ENCODE data around the gene TMEM107.

The TMEM107 gene

GRCh38 chr17:8153031-8153451 is 23.1 kb downstream of the TMEM107 start:
- H3K4me3 ChIP-seq (ENCODE audit: low read depth, low read length) = peak overlapping the region; percentile 87

DNA sequence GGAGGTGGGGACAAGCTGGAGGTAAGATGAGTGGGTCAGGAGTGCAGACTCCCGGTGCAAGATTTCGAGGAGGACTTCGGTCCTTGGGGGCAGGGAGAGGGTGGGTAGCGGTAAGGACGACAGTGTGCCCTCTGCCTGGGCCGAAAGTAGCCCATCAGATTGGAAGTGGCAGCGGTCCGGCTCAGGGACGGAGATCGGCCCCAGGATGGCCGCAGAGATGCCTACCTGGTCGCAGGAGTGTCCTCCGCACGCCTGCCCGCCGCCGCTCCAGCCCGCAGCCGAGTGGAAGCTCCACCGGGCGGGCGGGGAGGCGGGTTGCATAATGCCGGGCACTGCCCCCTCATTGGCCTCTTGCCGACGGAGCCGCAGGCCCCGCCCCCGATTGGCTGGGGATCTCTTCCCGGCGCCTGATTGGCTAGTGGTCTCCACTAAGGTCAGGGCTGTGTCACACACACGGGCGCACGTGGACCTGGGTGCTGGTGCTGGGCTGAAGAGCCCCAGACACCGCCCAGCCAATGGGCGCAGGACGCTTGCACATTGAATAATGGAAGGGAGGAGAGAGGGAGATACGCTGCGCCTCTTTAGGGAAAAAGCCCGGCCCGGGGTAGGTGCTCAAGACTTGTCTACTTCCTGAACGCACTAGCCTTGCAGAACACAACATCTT is 23.9 kb downstream of the TMEM107 start, which contains the start of gene PER1:
Gene PER1, minus strand, starts transcription at position 293 of the 664 bp plus-strand sequence. CDS start 1,698 bp downstream, outside the sequence.
- H3K4me3 ChIP-seq (ENCODE audit: low read depth, low read length) = peak within 1 kb of the TSS; percentile 87
- DNase-seq (ENCODE audit: low read depth) = peak; percentile 94

More at GRCh38 chr17:8153031-8153451, 23.1 kb downstream of the TMEM107 start:
- DNase-seq (ENCODE audit: low read depth) = no peak

DNA sequence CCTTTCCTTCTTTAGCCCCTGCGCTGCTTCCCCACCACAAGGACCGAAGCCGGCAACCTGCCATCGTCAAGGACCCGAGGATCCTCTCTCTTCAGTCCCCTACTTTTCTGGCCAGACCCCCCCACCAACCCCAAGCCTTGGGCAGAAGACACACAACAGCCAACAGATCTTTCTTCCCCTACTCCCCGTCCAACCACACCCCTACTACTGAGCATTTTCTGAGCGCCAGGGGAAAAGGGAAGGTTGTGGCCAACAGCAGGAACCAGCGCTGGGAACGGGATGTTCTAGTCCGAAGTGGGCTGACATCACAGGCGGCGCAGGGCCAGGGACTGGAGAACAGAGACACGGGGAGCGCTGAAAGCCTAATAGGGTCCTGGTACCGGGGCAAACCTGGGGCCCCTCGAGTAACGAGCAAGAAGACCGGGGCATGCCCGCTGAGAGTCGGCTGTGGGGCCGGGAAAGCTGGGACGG is 24.5 kb downstream of the TMEM107 start:
- peak; percentile 64 for DNase-seq (ENCODE audit: low read depth)
- H3K4me3 ChIP-seq (ENCODE audit: low read depth, low read length) = peak overlapping the region; percentile 87

DNA sequence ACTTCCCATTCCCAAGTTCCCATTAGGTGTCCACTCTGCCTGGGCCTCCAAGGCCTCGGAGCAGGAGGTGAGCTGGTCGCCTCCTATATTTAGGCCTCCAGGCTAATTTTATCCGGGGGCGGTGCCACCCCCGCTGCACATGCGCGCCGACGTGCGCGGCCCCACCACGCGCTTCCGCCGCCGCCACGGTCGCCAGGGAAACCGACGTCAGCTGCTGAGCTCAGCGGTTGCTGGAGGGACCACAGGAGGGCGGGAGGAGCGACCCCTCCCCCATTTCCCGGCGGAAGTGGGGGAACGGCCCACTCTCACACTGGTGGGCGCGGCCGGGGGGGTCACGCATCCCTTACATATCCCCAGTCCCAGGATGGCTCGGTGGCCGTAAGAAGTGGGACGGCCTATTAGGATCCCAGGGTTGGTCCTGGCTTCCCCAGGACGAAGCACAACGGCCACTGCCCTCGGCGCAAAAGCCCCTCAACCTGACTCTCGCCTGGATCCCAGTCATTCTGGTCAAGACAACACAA is 25.0 kb downstream of the TMEM107 start:
- H3K4me3 ChIP-seq (ENCODE audit: low read depth, low read length) = peak overlapping the region; percentile 87
- peak; percentile 85 for DNase-seq (ENCODE audit: low read depth)

DNA sequence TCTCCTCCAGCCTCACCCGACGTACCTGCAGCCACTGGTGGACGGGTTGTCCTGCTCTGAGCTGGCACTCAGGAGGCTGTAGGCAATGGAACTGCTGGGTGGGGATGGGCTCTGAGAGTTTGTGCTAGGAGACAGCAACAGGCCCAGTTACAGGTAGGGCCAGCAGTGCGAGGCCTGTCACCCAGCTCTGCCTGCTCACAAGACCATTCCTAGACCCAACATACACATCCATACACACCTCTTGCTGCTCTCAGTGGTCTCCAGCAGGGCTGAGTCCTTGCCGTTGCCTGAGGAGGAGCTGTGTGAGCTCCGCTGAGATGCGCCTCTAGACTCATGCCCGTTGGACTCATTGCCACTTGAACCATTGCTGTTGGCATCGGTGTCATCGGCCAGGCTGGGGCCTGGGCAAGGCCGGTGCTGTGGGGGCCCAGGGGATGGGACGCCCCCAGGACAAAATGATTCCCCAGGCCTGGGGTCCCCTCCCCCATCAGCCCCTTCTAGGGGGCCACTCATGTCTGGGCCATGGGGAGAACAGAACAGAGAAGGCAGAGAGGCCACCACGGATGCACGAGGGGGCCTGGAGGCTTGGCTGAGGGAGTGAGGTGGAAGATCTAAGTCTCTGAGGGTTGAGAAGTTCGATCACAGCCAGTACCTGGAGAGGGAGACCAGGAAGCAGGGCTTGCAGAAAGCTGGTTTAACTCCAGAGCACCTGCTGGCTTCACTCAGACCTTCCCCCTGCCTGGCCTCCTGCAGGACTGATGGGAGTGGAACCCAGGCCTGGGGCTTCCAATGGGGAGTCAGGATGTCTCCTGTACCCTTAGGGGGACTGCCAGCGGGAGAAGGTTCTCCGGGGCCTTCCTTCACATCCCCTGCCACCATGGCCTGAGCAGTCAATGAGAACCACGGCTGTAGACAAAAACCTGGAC is 25.7 kb downstream of the TMEM107 start:
- DNase-seq (ENCODE audit: low read depth) = no peak
- peak overlapping the region; percentile 87 for H3K4me3 ChIP-seq (ENCODE audit: low read depth, low read length)

- DNase-seq (ENCODE audit: low read depth) = no peak
Observed at GRCh38 chr17:8149419-8150193, 26.6 kb downstream of the TMEM107 start.

DNA sequence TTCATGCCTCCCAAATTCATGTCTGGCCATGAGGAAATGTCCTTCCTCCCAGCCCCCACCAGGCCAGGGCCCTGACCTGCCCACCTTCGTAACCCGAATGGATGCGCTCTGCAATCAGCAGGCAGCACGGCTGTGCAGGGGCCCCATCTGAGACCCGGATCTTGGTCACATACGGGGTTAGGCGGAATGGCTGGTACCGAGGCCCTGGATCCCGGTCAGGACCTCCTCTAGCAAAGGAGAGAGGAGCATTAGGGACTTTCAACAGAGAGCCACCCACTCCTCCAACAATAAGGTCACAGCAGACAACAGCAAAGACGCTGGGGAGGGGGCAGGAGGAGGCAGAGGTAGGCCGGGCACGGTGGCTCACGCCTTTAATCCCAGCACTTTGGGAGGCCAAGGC is 27.6 kb downstream of the TMEM107 start:
- DNase-seq (ENCODE audit: low read depth) = no peak
- no peak overlapping the region for H3K4me3 ChIP-seq (ENCODE audit: low read depth, low read length)

More at GRCh38 chr17:8149419-8150193, 26.6 kb downstream of the TMEM107 start:
- H3K4me3 ChIP-seq (ENCODE audit: low read depth, low read length) = no peak overlapping the region

DNA sequence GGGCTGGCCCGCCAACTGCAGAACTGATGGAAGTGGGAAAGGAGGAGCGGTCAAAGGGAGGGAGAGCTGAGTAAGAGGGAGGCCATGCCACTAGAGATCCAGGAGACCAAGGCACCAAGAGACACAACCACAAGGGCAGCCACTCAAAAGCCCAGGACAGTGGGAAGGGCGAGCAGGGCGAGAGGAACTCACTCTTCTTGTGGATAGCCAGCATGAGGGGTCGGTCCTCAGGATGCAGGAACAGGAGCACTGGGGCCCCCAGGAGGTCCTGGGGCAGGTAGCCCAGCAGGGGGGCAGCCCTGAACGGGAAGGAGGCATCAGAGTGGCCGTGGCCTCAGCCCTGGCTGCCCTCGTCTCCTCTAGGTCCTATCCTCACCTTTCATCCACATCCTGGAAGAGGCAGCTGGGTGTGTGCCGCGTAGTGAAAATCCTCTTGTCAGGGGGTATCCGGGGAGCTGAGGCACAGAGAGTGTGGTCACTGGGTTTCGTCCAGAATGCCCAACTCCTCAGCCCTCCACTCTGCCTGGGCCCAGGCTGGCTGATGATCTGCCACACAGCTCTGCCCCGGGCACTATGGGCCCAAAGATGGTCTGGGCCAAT is 28.3 kb downstream of the TMEM107 start:
- DNase-seq (ENCODE audit: low read depth) = no peak
- H3K4me3 ChIP-seq (ENCODE audit: low read depth, low read length) = no peak overlapping the region

DNA sequence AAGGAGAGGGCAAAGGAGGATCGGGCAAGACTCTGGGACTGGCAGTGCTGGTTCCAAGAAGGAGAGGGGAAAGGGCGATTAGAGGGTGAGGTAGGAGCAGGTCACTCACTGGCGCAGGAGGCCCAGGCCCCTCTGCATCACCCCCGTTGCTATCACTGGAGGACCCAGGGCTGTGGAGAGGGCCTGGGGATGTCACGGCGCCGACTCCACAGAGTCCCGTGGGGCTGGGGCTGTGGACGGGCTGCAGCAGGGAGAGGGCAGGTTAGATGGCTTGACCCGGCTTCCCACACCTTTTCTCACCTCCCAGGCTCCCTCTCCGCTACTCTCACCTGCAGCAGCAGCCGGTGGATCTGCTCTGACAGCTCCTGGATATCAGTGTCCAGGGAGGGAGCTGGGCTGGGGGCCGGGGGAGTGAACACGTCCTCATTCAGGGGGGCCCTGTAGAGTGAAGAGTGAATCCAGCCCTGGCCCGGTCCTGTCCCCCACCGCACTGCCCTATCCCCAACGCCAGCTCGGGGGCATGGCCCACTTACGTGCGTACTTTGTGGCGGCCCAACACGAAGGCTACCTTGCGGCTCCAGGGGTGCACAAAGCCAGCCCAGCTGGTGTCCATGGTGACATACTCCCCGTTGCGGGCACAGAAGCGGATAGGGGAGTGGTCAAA is 28.9 kb downstream of the TMEM107 start:
- no peak overlapping the region for H3K4me3 ChIP-seq (ENCODE audit: low read depth, low read length)
- DNase-seq (ENCODE audit: low read depth) = no peak

- no peak for DNase-seq (ENCODE audit: low read depth)
- H3K4me3 ChIP-seq (ENCODE audit: low read depth, low read length) = no peak overlapping the region
Observed at GRCh38 chr17:8146381-8147140, 29.6 kb downstream of the TMEM107 start.

DNA sequence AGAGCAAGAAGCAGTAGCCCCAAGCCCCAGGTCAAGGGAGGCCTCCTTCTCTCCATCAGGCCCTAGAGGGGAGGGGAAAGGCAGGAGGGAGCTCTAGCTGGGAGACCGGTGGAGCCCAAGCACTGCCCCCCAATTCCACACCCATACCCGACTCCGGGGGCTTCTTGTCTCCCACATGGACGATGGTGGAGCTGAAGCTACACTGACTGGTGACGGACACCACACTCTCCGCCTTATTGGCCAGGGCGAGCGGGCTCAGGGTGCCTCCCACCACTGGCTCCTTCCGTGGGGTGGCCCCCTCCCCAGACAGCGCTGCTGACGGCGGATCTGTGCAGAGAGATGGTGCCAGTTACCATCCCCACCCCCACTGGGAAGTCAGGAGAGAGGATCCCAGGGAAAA is 30.4 kb downstream of the TMEM107 start:
- no peak for DNase-seq (ENCODE audit: low read depth)

DNA sequence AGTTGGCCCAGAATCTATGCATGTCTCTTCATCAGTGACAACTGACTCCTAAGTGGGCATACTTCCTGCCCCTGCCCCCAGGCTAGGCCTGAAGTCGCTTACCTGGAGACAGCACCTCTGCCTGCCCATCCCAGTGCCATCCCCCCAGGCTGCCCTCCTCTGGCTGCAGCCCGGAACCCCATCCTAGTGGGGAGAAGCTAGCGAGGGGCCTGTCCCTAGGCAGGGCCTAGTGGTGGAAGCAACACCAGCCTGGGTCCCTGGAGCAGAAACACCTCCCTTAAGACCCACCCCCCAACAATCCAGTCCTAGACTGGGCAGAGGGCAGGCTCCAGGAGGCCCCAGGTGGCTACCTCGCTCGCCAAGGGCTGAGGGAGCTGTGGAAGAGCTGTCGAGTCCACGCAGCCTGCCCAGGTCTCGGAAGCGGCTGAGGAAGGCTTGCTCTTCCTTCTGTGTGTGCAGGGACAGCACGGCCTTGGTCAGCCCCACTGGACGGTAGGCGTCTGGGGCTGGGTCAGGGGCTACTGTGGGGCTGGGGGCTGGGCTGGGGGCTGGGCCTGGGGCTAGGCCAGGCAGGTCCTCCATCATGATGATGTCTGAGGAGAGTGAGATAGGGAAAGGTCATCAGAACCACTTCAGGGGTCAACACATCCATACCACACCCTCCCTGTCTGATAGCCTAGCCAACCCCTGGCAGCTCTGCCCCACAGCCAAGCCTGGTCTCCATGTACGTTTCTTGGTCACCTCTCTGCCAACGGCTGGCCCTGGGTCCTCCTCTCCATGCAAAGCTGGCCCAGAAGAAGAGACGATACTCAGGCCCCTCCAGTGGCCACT is 31.6 kb downstream of the TMEM107 start:
- H3K4me3 ChIP-seq (ENCODE audit: low read depth, low read length) = no peak overlapping the region
- DNase-seq (ENCODE audit: low read depth) = no peak

More for the DNA sequence above, 30.4 kb downstream of the TMEM107 start:
- H3K4me3 ChIP-seq (ENCODE audit: low read depth, low read length) = no peak overlapping the region

DNA sequence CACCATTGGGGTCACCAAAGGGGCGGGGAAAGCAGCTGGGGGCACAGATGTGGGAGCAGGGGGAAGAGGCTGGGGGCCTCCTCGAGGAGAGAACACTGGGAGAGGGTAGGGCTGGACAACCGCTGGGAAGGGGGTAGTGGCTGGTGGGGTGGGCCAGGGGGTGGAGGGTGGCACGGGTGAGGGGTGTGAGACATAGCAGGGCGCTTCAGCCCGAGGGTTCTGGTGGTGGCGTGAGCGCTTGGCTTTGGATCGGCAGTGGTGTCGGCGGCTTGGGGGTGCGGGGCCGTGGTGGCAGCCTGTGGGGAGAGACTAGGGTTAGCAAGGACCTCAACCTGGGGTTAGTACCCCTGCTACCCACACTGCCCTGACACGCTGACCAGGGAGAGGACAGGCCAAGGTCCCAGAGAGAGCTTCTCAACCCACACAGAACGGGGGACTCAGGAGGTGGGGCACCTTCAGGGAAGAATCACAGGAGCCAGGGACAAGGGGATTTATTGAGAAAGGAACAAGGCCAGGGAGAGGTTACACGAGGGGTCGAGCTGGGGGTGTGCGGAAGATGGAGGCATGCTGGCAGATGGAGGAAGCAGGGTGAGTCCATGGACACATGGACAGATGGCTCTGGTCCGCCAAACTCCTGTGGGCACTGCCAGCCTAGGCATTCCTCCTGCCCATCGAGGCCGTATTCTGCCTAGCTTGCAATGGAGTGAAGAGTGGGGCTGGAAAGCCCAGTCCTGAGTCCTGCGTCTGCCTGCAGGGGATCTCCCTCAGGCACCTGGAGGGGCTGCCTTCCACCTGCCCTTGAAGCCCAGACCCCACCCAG is 32.4 kb downstream of the TMEM107 start:
- no peak for DNase-seq (ENCODE audit: low read depth)
- no peak overlapping the region for H3K4me3 ChIP-seq (ENCODE audit: low read depth, low read length)

GRCh38 chr17:8142887-8143580 is 33.1 kb downstream of the TMEM107 start:
- H3K4me3 ChIP-seq (ENCODE audit: low read depth, low read length) = no peak overlapping the region

DNA sequence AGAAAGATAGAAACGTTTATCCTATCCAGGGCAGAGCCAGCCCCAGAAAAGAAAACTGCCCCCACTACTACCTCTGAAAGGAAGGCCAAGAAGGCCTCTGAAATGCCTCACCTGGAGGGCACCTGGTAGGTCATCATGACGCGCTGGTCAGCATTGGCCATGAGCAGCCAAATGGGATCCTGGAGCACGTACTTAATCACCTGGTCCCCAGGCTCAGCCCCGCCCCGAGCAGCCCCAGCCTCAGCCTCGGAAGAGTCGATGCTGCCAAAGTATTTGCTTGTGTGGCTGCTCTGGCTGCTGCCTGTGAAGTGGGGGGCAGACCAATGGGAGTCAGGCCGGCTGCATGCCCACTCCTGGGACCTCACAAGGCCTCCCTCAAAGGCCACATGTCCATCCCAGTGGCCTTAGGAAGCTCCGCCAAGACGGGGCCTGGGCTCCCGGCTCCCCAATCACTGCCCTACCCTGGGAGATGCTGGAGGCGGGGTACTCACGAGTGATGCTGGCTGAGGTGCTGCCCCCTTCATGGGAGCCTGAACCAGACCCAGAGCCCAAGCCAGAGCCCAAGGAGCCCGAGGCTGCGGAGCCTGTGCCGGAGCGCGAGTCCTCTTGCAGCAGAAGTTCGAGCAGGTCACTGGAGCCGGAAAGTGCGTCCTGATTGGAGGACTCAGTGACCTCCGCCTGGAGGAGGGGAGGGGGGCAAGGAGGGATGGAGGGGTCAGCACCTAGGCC is 33.9 kb downstream of the TMEM107 start:
- no peak overlapping the region for H3K4me3 ChIP-seq (ENCODE audit: low read depth, low read length)
- no peak for DNase-seq (ENCODE audit: low read depth)

More at GRCh38 chr17:8142887-8143580, 33.1 kb downstream of the TMEM107 start:
- DNase-seq (ENCODE audit: low read depth) = no peak

Measured in skeletal muscle cell (primary cell).